ENCODE measurements around the gene DVL2.
"Not testable (repeated sequence)": the region's sequence is repeated elsewhere in the genome, so short reads cannot be mapped to it uniquely, and the experiment has no call there.

Gene DVL2

GRCh38 chr17:7191069-7191468, 43.2 kb downstream of the DVL2 start:
- H3K4me3 ChIP-seq (ENCODE audit: control insufficient read depth in 1 of 7, extremely low read depth in 1 of 7, insufficient read depth in 4 of 7, low read depth in 2 of 7, low read length in 6 of 7): no peak overlapping the region
- no peaks in the 10 kb centered on the region for H3K4me1 ChIP-seq (ENCODE audit: control extremely low read depth in 1 of 4, control insufficient read depth in 4 of 4, insufficient read depth in 4 of 4, low read length in 3 of 4)
- CTCF ChIA-PET: interaction anchor here (0.7 to 0.8 kb wide), 2 partner anchors 10 to 29 kb away, joined by 3 read pairs; no protein-coding TSS in a partner anchor
- H3K36me3 ChIP-seq (ENCODE audit: control insufficient read depth in 4 of 4, insufficient read depth in 4 of 4, low read length in 3 of 4): peaks cover 3 to 56% (median 34%) of the 10 kb centered on the region in 4 experiments
- 99% methylated on average over 11 of the region's 12 CpGs for WGBS (ENCODE audit: insufficient coverage)
- H3K9me3 ChIP-seq (ENCODE audit: control extremely low read depth in 1 of 5, control insufficient read depth in 4 of 5, insufficient read depth in 2 of 5, low read depth in 1 of 5, low read length in 4 of 5): no peaks in the 10 kb centered on the region
- no peak for DNase-seq
- H3K27me3 ChIP-seq (replicated peaks in 2 of 5; ENCODE audit: control insufficient read depth in 4 of 5, insufficient read depth in 5 of 5, low read length in 4 of 5): no peaks in the 10 kb centered on the region
- POLR2A ChIA-PET: no interaction called here
- H3K27ac ChIP-seq (ENCODE audit: insufficient read depth in 1 of 2, low read depth in 1 of 2, low read length in 2 of 2, poor library complexity in 1 of 2, severe bottlenecking in 2 of 2): no peak overlapping the region

- Histone ChIP-seq H3K27me3 (replicated peaks in 2 of 5; ENCODE audit: control insufficient read depth in 4 of 5, insufficient read depth in 5 of 5, low read length in 4 of 5) (no peaks in the 10 kb centered on the region), H3K4me3 (ENCODE audit: control insufficient read depth in 1 of 7, extremely low read depth in 1 of 7, insufficient read depth in 4 of 7, low read depth in 2 of 7, low read length in 6 of 7) (no peak overlapping the region), H3K4me1 (ENCODE audit: control extremely low read depth in 1 of 4, control insufficient read depth in 4 of 4, insufficient read depth in 4 of 4, low read length in 3 of 4) (no peaks in the 10 kb centered on the region), H3K9me3 (ENCODE audit: control extremely low read depth in 1 of 5, control insufficient read depth in 4 of 5, insufficient read depth in 2 of 5, low read depth in 1 of 5, low read length in 4 of 5) (no peaks in the 10 kb centered on the region), H3K27ac (ENCODE audit: insufficient read depth in 1 of 2, low read depth in 1 of 2, low read length in 2 of 2, poor library complexity in 1 of 2, severe bottlenecking in 2 of 2) (no peak overlapping the region), H3K36me3 (ENCODE audit: control insufficient read depth in 4 of 4, insufficient read depth in 4 of 4, low read length in 3 of 4) (peaks cover 3 to 49% (median 27%) of the 10 kb centered on the region in 4 experiments)
- WGBS (ENCODE audit: insufficient coverage): 94% methylated on average over 9 of the region's 14 CpGs
- ChIA-PET POLR2A (no interaction called here), CTCF (interaction anchor here (0.7 to 0.8 kb wide), 2 partner anchors 9 to 28 kb away, joined by 3 read pairs; no protein-coding TSS in a partner anchor)
- DNase-seq: no peak
Measured at GRCh38 chr17:7190276-7190917, 43.9 kb downstream of the DVL2 start.

GRCh38 chr17:7186241-7186640, 48.1 kb downstream of the DVL2 start:
- Histone ChIP-seq H3K27me3 (replicated peaks in 2 of 5; ENCODE audit: control insufficient read depth in 4 of 5, insufficient read depth in 5 of 5, low read length in 4 of 5) (no peaks in the 10 kb centered on the region), H3K9me3 (ENCODE audit: control extremely low read depth in 1 of 5, control insufficient read depth in 4 of 5, insufficient read depth in 2 of 5, low read depth in 1 of 5, low read length in 4 of 5) (no peaks in the 10 kb centered on the region), H3K4me1 (ENCODE audit: control extremely low read depth in 1 of 4, control insufficient read depth in 4 of 4, insufficient read depth in 4 of 4, low read length in 3 of 4) (peaks cover 0 to 7% (median 6%) of the 10 kb centered on the region in 4 experiments), H3K36me3 (ENCODE audit: control insufficient read depth in 4 of 4, insufficient read depth in 4 of 4, low read length in 3 of 4) (peaks cover 0 to 15% (median 6%) of the 10 kb centered on the region in 4 experiments), H3K4me3 (ENCODE audit: control insufficient read depth in 1 of 7, extremely low read depth in 1 of 7, insufficient read depth in 4 of 7, low read depth in 2 of 7, low read length in 6 of 7) (no peak overlapping the region), H3K27ac (ENCODE audit: insufficient read depth in 1 of 2, low read depth in 1 of 2, low read length in 2 of 2, poor library complexity in 1 of 2, severe bottlenecking in 2 of 2) (no peak overlapping the region)
- CTCF ChIA-PET: interaction anchor here (0.6 to 2.9 kb wide), 4 partner anchors 10 to 1992 kb away, joined by 3 to 14 read pairs (median 4); no protein-coding TSS in a partner anchor
- WGBS (ENCODE audit: insufficient coverage): 57% methylated on average over 6 of the region's 7 CpGs
- DNase-seq: peak in 2 of 3 donors; percentile 52 to 64
- POLR2A ChIA-PET: interaction anchor here (0.5 kb wide), 1 partner anchor 229 kb away, joined by 3 read pairs; no protein-coding TSS in a partner anchor

- no peak overlapping the region for H3K4me3 ChIP-seq (ENCODE audit: control insufficient read depth in 1 of 7, extremely low read depth in 1 of 7, insufficient read depth in 4 of 7, low read depth in 2 of 7, low read length in 6 of 7)
- peaks cover 0 to 3% (median 0%) of the 10 kb centered on the region in 4 experiments for H3K36me3 ChIP-seq (ENCODE audit: control insufficient read depth in 4 of 4, insufficient read depth in 4 of 4, low read length in 3 of 4)
- peaks cover 0 to 7% (median 6%) of the 10 kb centered on the region in 4 experiments for H3K4me1 ChIP-seq (ENCODE audit: control extremely low read depth in 1 of 4, control insufficient read depth in 4 of 4, insufficient read depth in 4 of 4, low read length in 3 of 4)
- WGBS (ENCODE audit: insufficient coverage): 100% methylated on average over 1 of the region's 6 CpGs
- ChIA-PET POLR2A (no interaction called here), CTCF (interaction anchor here (1.4 to 2.9 kb wide), 3 partner anchors 12 to 138 kb away, joined by 5 to 14 read pairs (median 6); no protein-coding TSS in a partner anchor)
- H3K9me3 ChIP-seq (ENCODE audit: control extremely low read depth in 1 of 5, control insufficient read depth in 4 of 5, insufficient read depth in 2 of 5, low read depth in 1 of 5, low read length in 4 of 5): no peaks in the 10 kb centered on the region
- DNase-seq: no peak
- H3K27ac ChIP-seq (ENCODE audit: insufficient read depth in 1 of 2, low read depth in 1 of 2, low read length in 2 of 2, poor library complexity in 1 of 2, severe bottlenecking in 2 of 2): no peak overlapping the region
- H3K27me3 ChIP-seq (replicated peaks in 2 of 5; ENCODE audit: control insufficient read depth in 4 of 5, insufficient read depth in 5 of 5, low read length in 4 of 5): no peaks in the 10 kb centered on the region
Measured at GRCh38 chr17:7184647-7185046, 49.7 kb downstream of the DVL2 start.

GRCh38 chr17:7184091-7184488, 50.2 kb downstream of the DVL2 start:
- Histone ChIP-seq H3K4me1 (ENCODE audit: control extremely low read depth in 1 of 4, control insufficient read depth in 4 of 4, insufficient read depth in 4 of 4, low read length in 3 of 4) (peaks cover 0 to 7% (median 6%) of the 10 kb centered on the region in 4 experiments), H3K4me3 (ENCODE audit: control insufficient read depth in 1 of 7, extremely low read depth in 1 of 7, insufficient read depth in 4 of 7, low read depth in 2 of 7, low read length in 6 of 7) (peak overlapping the region in 1 of 7 experiments; percentile 7), H3K9me3 (ENCODE audit: control extremely low read depth in 1 of 5, control insufficient read depth in 4 of 5, insufficient read depth in 2 of 5, low read depth in 1 of 5, low read length in 4 of 5) (no peaks in the 10 kb centered on the region), H3K36me3 (ENCODE audit: control insufficient read depth in 4 of 4, insufficient read depth in 4 of 4, low read length in 3 of 4) (no peaks in the 10 kb centered on the region), H3K27ac (ENCODE audit: insufficient read depth in 1 of 2, low read depth in 1 of 2, low read length in 2 of 2, poor library complexity in 1 of 2, severe bottlenecking in 2 of 2) (no peak overlapping the region), H3K27me3 (replicated peaks in 2 of 5; ENCODE audit: control insufficient read depth in 4 of 5, insufficient read depth in 5 of 5, low read length in 4 of 5) (no peaks in the 10 kb centered on the region)
- WGBS (ENCODE audit: insufficient coverage): 16% methylated on average over 6 of the region's 14 CpGs
- peak in 2 of 3 donors; percentile 67 to 69 for DNase-seq
- ChIA-PET POLR2A (no interaction called here), CTCF (interaction anchor here (2.9 kb wide), 1 partner anchor 138 kb away, joined by 14 read pairs; no protein-coding TSS in a partner anchor)

GRCh38 chr17:7183433-7184090, 50.8 kb downstream of the DVL2 start:
- Histone ChIP-seq H3K27ac (ENCODE audit: insufficient read depth in 1 of 2, low read depth in 1 of 2, low read length in 2 of 2, poor library complexity in 1 of 2, severe bottlenecking in 2 of 2) (no peak overlapping the region), H3K9me3 (ENCODE audit: control extremely low read depth in 1 of 5, control insufficient read depth in 4 of 5, insufficient read depth in 2 of 5, low read depth in 1 of 5, low read length in 4 of 5) (no peaks in the 10 kb centered on the region), H3K36me3 (ENCODE audit: control insufficient read depth in 4 of 4, insufficient read depth in 4 of 4, low read length in 3 of 4) (no peaks in the 10 kb centered on the region), H3K4me1 (ENCODE audit: control extremely low read depth in 1 of 4, control insufficient read depth in 4 of 4, insufficient read depth in 4 of 4, low read length in 3 of 4) (peaks cover 0 to 7% (median 6%) of the 10 kb centered on the region in 4 experiments), H3K4me3 (ENCODE audit: control insufficient read depth in 1 of 7, extremely low read depth in 1 of 7, insufficient read depth in 4 of 7, low read depth in 2 of 7, low read length in 6 of 7) (peak overlapping the region in 1 of 7 experiments; percentile 7), H3K27me3 (replicated peaks in 2 of 5; ENCODE audit: control insufficient read depth in 4 of 5, insufficient read depth in 5 of 5, low read length in 4 of 5) (no peaks in the 10 kb centered on the region)
- POLR2A ChIA-PET: no interaction called here
- CTCF ChIA-PET: interaction anchor here (2.9 kb wide), 1 partner anchor 137 kb away, joined by 14 read pairs; no protein-coding TSS in a partner anchor
- 92% methylated on average over 2 of the region's 7 CpGs for WGBS (ENCODE audit: insufficient coverage)
- no peak for DNase-seq

GRCh38 chr17:7182101-7182500, 52.2 kb downstream of the DVL2 start:
- H3K36me3 ChIP-seq (ENCODE audit: control insufficient read depth in 4 of 4, insufficient read depth in 4 of 4, low read length in 3 of 4); H3K4me3 ChIP-seq (ENCODE audit: control insufficient read depth in 1 of 7, extremely low read depth in 1 of 7, insufficient read depth in 4 of 7, low read depth in 2 of 7, low read length in 6 of 7); H3K9me3 ChIP-seq (ENCODE audit: control extremely low read depth in 1 of 5, control insufficient read depth in 4 of 5, insufficient read depth in 2 of 5, low read depth in 1 of 5, low read length in 4 of 5); H3K27me3 ChIP-seq (replicated peaks in 2 of 5; ENCODE audit: control insufficient read depth in 4 of 5, insufficient read depth in 5 of 5, low read length in 4 of 5); POLR2A ChIA-PET; H3K27ac ChIP-seq (ENCODE audit: insufficient read depth in 1 of 2, low read depth in 1 of 2, low read length in 2 of 2, poor library complexity in 1 of 2, severe bottlenecking in 2 of 2); DNase-seq: not testable (repeated sequence)
- H3K4me1 ChIP-seq (ENCODE audit: control extremely low read depth in 1 of 4, control insufficient read depth in 4 of 4, insufficient read depth in 4 of 4, low read length in 3 of 4): peaks cover 0 to 21% (median 19%) of the 10 kb centered on the region in 4 experiments
- no CpG with 5 or more reads among the region's 2 CpGs for WGBS (ENCODE audit: insufficient coverage)
- CTCF ChIA-PET: interaction anchor here (0.6 to 1.2 kb wide), 4 partner anchors 9 to 280 kb away, joined by 3 read pairs; no protein-coding TSS in a partner anchor

All from common myeloid progenitor, CD34-positive (primary cell).